ENCODE measurements around the gene PPFIBP1. TPM values are rescaled to one million over a fixed set of nuclear protein-coding genes. Genes with fewer than 3 reads are reported as not detected.

The PPFIBP1 gene
- polyA plus RNA-seq, 1 of the 3 experiments (the other 2 are of a cell fraction) = 55.0 TPM

- Histone ChIP-seq H3K27me3 (ENCODE audit: insufficient read depth) (no peaks in the 10 kb centered on the region), H3K4me3 (ENCODE audit: low read depth in 2 of 2, low read length in 1 of 2) (no peak overlapping the region), H3K4me1 (ENCODE audit: control insufficient read depth in 1 of 2, insufficient read depth in 2 of 2, low read depth in 1 of 2, low read length in 1 of 2) (no peaks in the 10 kb centered on the region; a peak in 2 of 4 replicates), H3K27ac (ENCODE audit: low read depth in 2 of 2, low read length in 1 of 2) (no peak overlapping the region), H2AFZ (ENCODE audit: low read depth) (no peak overlapping the region), H3K9me3 (no peaks in the 10 kb centered on the region), H3K4me2 (no peak overlapping the region), H3K9ac (no peak overlapping the region), H3K79me2 (ENCODE audit: insufficient read depth) (peaks cover 13% of the 10 kb centered on the region; the same call in 1 of the 2 replicates), H3K9me2 (no peaks in the 10 kb centered on the region), H4K20me1 (ENCODE audit: insufficient read depth) (no peaks in the 10 kb centered on the region), H3F3A (replicated peaks; ENCODE audit: insufficient read depth) (peaks cover 5% of the 10 kb centered on the region), H3K36me3 (replicated peaks in 1 of 2; ENCODE audit: control insufficient read depth in 1 of 2, insufficient read depth in 2 of 2, low read length in 1 of 2) (peaks cover 43 to 53% of the 10 kb centered on the region in 2 experiments)
- no peak for DNase-seq
- WGBS (ENCODE audit: low lambda C conversion rate) = 90% methylated on average over 4 of the region's 4 CpGs
- POLR2A ChIA-PET = no interaction called here
- TF ChIP-seq EP300 (IDR thresholded peaks at IDR 0.05; ENCODE audit: borderline replicate concordance in 1 of 2, low read depth in 1 of 2, low read length in 1 of 2) = no peak
- no peak for TF ChIP-seq SMC3 (IDR thresholded peaks at IDR 0.05; ENCODE audit: low read depth, low read length)
- TF ChIP-seq PBX3 (IDR thresholded peaks at IDR 0.05) = no peak
- TF ChIP-seq USF1 (IDR thresholded peaks at IDR 0.05; ENCODE audit: borderline replicate concordance, low read depth) = no peak
- CTCF ChIA-PET = no interaction called here
These were observed 206.1 kb downstream of the PPFIBP1 start for GRCh38 chr12:27730097-27730588.

GRCh38 chr12:27732281-27732680, 208.3 kb downstream of the PPFIBP1 start:
- H3F3A ChIP-seq (replicated peaks; ENCODE audit: insufficient read depth) = peaks cover 5% of the 10 kb centered on the region
- peaks cover 11% of the 10 kb centered on the region; the same call in 1 of the 2 replicates for H3K79me2 ChIP-seq (ENCODE audit: insufficient read depth)
- DNase-seq = no peak
- no peaks in the 10 kb centered on the region for H3K27me3 ChIP-seq (ENCODE audit: insufficient read depth)
- H3K4me2 ChIP-seq = no peak overlapping the region
- POLR2A ChIA-PET = no interaction called here
- no peaks in the 10 kb centered on the region for H3K9me2 ChIP-seq
- H4K20me1 ChIP-seq (ENCODE audit: insufficient read depth) = no peaks in the 10 kb centered on the region
- CTCF ChIA-PET = interaction anchor here (0.8 to 10.9 kb wide), 11 partner anchors 10 to 1140 kb away, joined by 3 to 92 read pairs (median 7); no protein-coding TSS in a partner anchor
- WGBS (ENCODE audit: low lambda C conversion rate) = 51% methylated on average over 2 of the region's 2 CpGs
- no peak overlapping the region for H3K27ac ChIP-seq (ENCODE audit: low read depth in 2 of 2, low read length in 1 of 2)
- H3K4me1 ChIP-seq (ENCODE audit: control insufficient read depth in 1 of 2, insufficient read depth in 2 of 2, low read depth in 1 of 2, low read length in 1 of 2) = peaks cover 0 to 7% of the 10 kb centered on the region in 2 experiments; a peak in 2 of 4 replicates
- peaks cover 44 to 52% of the 10 kb centered on the region in 2 experiments for H3K36me3 ChIP-seq (replicated peaks in 1 of 2; ENCODE audit: control insufficient read depth in 1 of 2, insufficient read depth in 2 of 2, low read length in 1 of 2)
- H3K4me3 ChIP-seq (ENCODE audit: low read depth in 2 of 2, low read length in 1 of 2) = no peak overlapping the region
- no peak overlapping the region for H3K9ac ChIP-seq
- TF ChIP-seq PBX3 (IDR thresholded peaks at IDR 0.05) (no peak), RAD21 (IDR thresholded peaks at IDR 0.05; ENCODE audit: low read length) (peak; percentile 29), TEAD4 (IDR thresholded peaks at IDR 0.05; ENCODE audit: borderline replicate concordance, insufficient read depth) (no peak), SMC3 (IDR thresholded peaks at IDR 0.05; ENCODE audit: low read depth, low read length) (peak; percentile 23; the same call in 1 of the 2 replicates), CHD2 (IDR thresholded peaks at IDR 0.05; ENCODE audit: low read length, partially characterized antibody) (no peak), NFIC (IDR thresholded peaks at IDR 0.05; ENCODE audit: borderline replicate concordance) (no peak), RCOR1 (IDR thresholded peaks at IDR 0.05; ENCODE audit: low read length) (no peak)
- TF ChIP-seq, protein P1, sequence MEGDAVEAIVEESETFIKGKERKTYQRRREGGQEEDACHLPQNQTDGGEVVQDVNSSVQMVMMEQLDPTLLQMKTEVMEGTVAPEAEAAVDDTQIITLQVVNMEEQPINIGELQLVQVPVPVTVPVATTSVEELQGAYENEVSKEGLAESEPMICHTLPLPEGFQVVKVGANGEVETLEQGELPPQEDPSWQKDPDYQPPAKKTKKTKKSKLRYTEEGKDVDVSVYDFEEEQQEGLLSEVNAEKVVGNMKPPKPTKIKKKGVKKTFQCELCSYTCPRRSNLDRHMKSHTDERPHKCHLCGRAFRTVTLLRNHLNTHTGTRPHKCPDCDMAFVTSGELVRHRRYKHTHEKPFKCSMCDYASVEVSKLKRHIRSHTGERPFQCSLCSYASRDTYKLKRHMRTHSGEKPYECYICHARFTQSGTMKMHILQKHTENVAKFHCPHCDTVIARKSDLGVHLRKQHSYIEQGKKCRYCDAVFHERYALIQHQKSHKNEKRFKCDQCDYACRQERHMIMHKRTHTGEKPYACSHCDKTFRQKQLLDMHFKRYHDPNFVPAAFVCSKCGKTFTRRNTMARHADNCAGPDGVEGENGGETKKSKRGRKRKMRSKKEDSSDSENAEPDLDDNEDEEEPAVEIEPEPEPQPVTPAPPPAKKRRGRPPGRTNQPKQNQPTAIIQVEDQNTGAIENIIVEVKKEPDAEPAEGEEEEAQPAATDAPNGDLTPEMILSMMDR (IDR thresholded peaks at IDR 0.05) = peak; percentile 45
- H3K9me3 ChIP-seq = no peaks in the 10 kb centered on the region
- H2AFZ ChIP-seq (ENCODE audit: low read depth) = no peak overlapping the region

Data from SK-N-SH (cell line).